Keratinocyte (primary cell): Measurements from ENCODE around the gene PCDHA7. TPM values are rescaled to one million over a fixed set of nuclear protein-coding genes. Genes with fewer than 3 reads are reported as not detected.
"Not testable (repeated sequence)": the region's sequence is repeated elsewhere in the genome, so short reads cannot be mapped to it uniquely, and the experiment has no call there.

Experiments used
- DNase-seq: peaks from one replicate; pipeline ENCODE4 v3.0.0-alpha.2; 2011; ENCODE audit warnings: low read depth, missing footprints, low spot score
- FAIRE-seq: peaks from 2 replicates; lab custom pipeline; 2011; peaks lifted over from hg19 to GRCh38; lab: Jason Lieb, UNC
- H2AFZ ChIP-seq: 2 replicates; pipeline ENCODE4 v1.6.0; 2012; ENCODE audit warnings: low read length, control low read depth, inconsistent platforms; ENCODE audit not compliant: control insufficient read depth
- H3K27ac ChIP-seq: 2 replicates; pipeline ENCODE4 v1.5.1; 2011; ENCODE audit warnings: low read length; ENCODE audit not compliant: control insufficient read depth, insufficient read depth
- H3K27me3 ChIP-seq: 3 replicates; pipeline ENCODE4 v1.6.0; 2011; ENCODE audit warnings: low read length; ENCODE audit not compliant: control insufficient read depth, insufficient read depth; ENCODE audit errors: extremely low read depth
- H3K36me3 ChIP-seq, 2 experiments: 2 replicates in 1 of 2; 3 replicates in 1 of 2; pipeline ENCODE4 v1.5.1; 2011; ENCODE audit warnings: low read length in 2 of 2, mild to moderate bottlenecking in 1 of 2; ENCODE audit not compliant: control insufficient read depth in 2 of 2, insufficient read depth in 2 of 2; ENCODE audit errors: extremely low read depth in 1 of 2
- H3K4me1 ChIP-seq: 3 replicates; pipeline ENCODE4 v1.5.1; 2011; ENCODE audit warnings: low read length; ENCODE audit not compliant: control insufficient read depth, insufficient read depth; ENCODE audit errors: extremely low read depth
- H3K4me2 ChIP-seq: 3 replicates; pipeline ENCODE4 v1.6.0; 2011; ENCODE audit warnings: low read depth, low read length; ENCODE audit not compliant: control insufficient read depth, insufficient read depth; ENCODE audit errors: extremely low read depth
- H3K4me3 ChIP-seq, 3 experiments: fragments of 200-600 bp in 1 of 3; sonication (generic) in 1 of 3; 2 replicates in 2 of 3; 3 replicates in 1 of 3; pipeline ENCODE4 v1.5.1; 2011 to 2016; ENCODE audit warnings: low read length in 3 of 3, mild to moderate bottlenecking in 3 of 3, control low read depth in 2 of 3, inconsistent platforms in 1 of 3, low read depth in 1 of 3, mixed read lengths in 1 of 3, mixed run types in 1 of 3, moderate library complexity in 1 of 3; ENCODE audit not compliant: control insufficient read depth in 2 of 3, insufficient read depth in 2 of 3; ENCODE audit errors: extremely low read depth in 1 of 3
- H3K79me2 ChIP-seq: 2 replicates; pipeline ENCODE4 v1.6.0; 2012; ENCODE audit warnings: low read length; ENCODE audit not compliant: control insufficient read depth, insufficient read depth
- H3K9ac ChIP-seq: 3 replicates; pipeline ENCODE4 v1.6.0; 2011; ENCODE audit warnings: low read length; ENCODE audit not compliant: control insufficient read depth, insufficient read depth; ENCODE audit errors: extremely low read depth
- H3K9me1 ChIP-seq: 3 replicates; pipeline ENCODE4 v1.6.0; 2011; ENCODE audit warnings: low read length; ENCODE audit not compliant: control insufficient read depth, insufficient read depth; ENCODE audit errors: extremely low read depth
- H3K9me3 ChIP-seq: 2 replicates; pipeline ENCODE4 v1.5.1; 2012; ENCODE audit warnings: low read depth, low read length; ENCODE audit not compliant: control insufficient read depth
- H4K20me1 ChIP-seq: 3 replicates; pipeline ENCODE4 v1.6.0; 2011; ENCODE audit warnings: low read length; ENCODE audit not compliant: control insufficient read depth, insufficient read depth; ENCODE audit errors: extremely low read depth
- CTCF ChIP-seq, 3 experiments: IDR thresholded peaks in 1 of 3; conservative IDR thresholded peaks in 1 of 3; optimal IDR thresholded peaks in 1 of 3; 2 replicates in 2 of 3; 3 replicates in 1 of 3; pipeline versions ENCODE3 to v1.5.1; 2011; ENCODE audit warnings: low read length in 3 of 3, mild to moderate bottlenecking in 3 of 3, moderate library complexity in 2 of 3, control low read depth in 1 of 3, inconsistent platforms in 1 of 3; ENCODE audit not compliant: insufficient read depth in 2 of 3; ENCODE audit errors: extremely low read depth in 1 of 3
- EZH2 ChIP-seq: IDR thresholded peaks from one replicate; pipeline ENCODE4 v1.6.1; 2012; ENCODE audit warnings: inconsistent platforms, mild to moderate bottlenecking, low read length, moderate library complexity
- dilution Hi-C: fragments of 300-500 bp; cut with MboI; formaldehyde crosslinking; loops from one replicate; pipeline ENCODE4 v1.7.0; 2020; ENCODE audit warnings: low sequenced_read_pairs; ENCODE audit not compliant: extremely low pct_ligation_motif_present
- polyA plus RNA-seq, 5 experiments: library from polyadenylated mRNA; depleted of rRNA in 3 of 5; stranded (reverse) in 3 of 5; stranded (forward) in 1 of 5; unstranded in 1 of 5; fragments of >200 nt; gene quantifications; 1 replicate in 1 of 5; 2 replicates in 3 of 5; 3 replicates in 1 of 5; pipeline versions ENCODE4 v1.2.1 to v1.2.3, GENCODE V29; 2011 to 2012; ENCODE audit warnings: missing spikeins in 2 of 5, low read depth in 1 of 5, low replicate concordance in 1 of 5

PCDHA7 gene
- polyA plus RNA-seq, 1 donor (not counting 4 experiments of a cell fraction or from before 2014, with no cell fraction given) = 0.04 TPM

- Histone ChIP-seq H3K79me2 (no peaks in the 10 kb centered on the region), H3K4me1 (no peaks in the 10 kb centered on the region), H2AFZ (no peak within 1 kb of the TSS), H3K9me1 (no peaks in the 10 kb centered on the region), H4K20me1 (no peaks in the 10 kb centered on the region), H3K27ac (no peak within 1 kb of the TSS), H3K36me3 (no peaks in the 10 kb centered on the region), H3K27me3 (no peaks in the 10 kb centered on the region), H3K4me2 (no peak within 1 kb of the TSS), H3K9me3 (peaks cover 12% of the 10 kb centered on the region), H3K4me3 (no peak within 1 kb of the TSS), H3K9ac (no peak within 1 kb of the TSS)
- no peak for FAIRE-seq
- TF ChIP-seq CTCF (optimal IDR thresholded peaks at IDR 0.05 in 1 of 3, IDR thresholded peaks at IDR 0.05 in 1 of 3, conservative IDR thresholded peaks at IDR 0.05 in 1 of 3; ENCODE audit: extremely low read depth in 1 of 3, insufficient read depth in 2 of 3, low read length in 3 of 3) (no peak), EZH2 (no peak)
- dilution Hi-C loops = no loop called here
- DNase-seq = no peak
Measured at GRCh38 chr5:140794595-140795258, 39.3 kb upstream of the PCDHA7 start, which contains the start of gene PCDHA2. PCDHA2 (plus strand) TSS chr5:140794852.

- Histone ChIP-seq H3K4me3 (no peak overlapping the region), H3K9me3 (peaks cover 12% of the 10 kb centered on the region), H2AFZ (no peak overlapping the region), H3K4me1 (no peaks in the 10 kb centered on the region), H3K79me2 (no peaks in the 10 kb centered on the region), H4K20me1 (no peaks in the 10 kb centered on the region), H3K27me3 (no peaks in the 10 kb centered on the region), H3K4me2 (no peak overlapping the region), H3K27ac (no peak overlapping the region), H3K36me3 (no peaks in the 10 kb centered on the region), H3K9ac (no peak overlapping the region), H3K9me1 (no peaks in the 10 kb centered on the region)
- FAIRE-seq (no peak), DNase-seq (no peak)
- TF ChIP-seq CTCF (optimal IDR thresholded peaks at IDR 0.05 in 1 of 3, IDR thresholded peaks at IDR 0.05 in 1 of 3, conservative IDR thresholded peaks at IDR 0.05 in 1 of 3; ENCODE audit: extremely low read depth in 1 of 3, insufficient read depth in 2 of 3, low read length in 3 of 3) = no peak
- no peak for TF ChIP-seq EZH2
- dilution Hi-C loops = no loop called here
Measured at GRCh38 chr5:140795259-140795641, 38.8 kb upstream of the PCDHA7 start.

- H3K79me2 ChIP-seq, dilution Hi-C loops, H3K9me1 ChIP-seq, H3K4me2 ChIP-seq, H4K20me1 ChIP-seq, H3K27me3 ChIP-seq, DNase-seq, H3K4me3 ChIP-seq, H3K27ac ChIP-seq, H3K4me1 ChIP-seq, FAIRE-seq, H3K36me3 ChIP-seq, H2AFZ ChIP-seq, H3K9ac ChIP-seq: not testable (repeated sequence)
- peaks cover 12% of the 10 kb centered on the region for H3K9me3 ChIP-seq
Measured at GRCh38 chr5:140796072-140796717, 37.9 kb upstream of the PCDHA7 start.
